ENCODE measurements around the gene PTS.

- no peak for TF ChIP-seq YY1 (IDR thresholded peaks at IDR 0.05)
- TF ChIP-seq CTCF (IDR thresholded peaks at IDR 0.05; ENCODE audit: low read depth, low read length, missing input control), result no peak
- TF ChIP-seq FOXA2 (IDR thresholded peaks at IDR 0.05), result no peak
- TF ChIP-seq SP1 (IDR thresholded peaks at IDR 0.05), result no peak
- no peak for TF ChIP-seq GABPA (IDR thresholded peaks at IDR 0.05 in 1 of 2, conservative IDR thresholded peaks at IDR 0.05 in 1 of 2)
- TF ChIP-seq, protein P1, sequence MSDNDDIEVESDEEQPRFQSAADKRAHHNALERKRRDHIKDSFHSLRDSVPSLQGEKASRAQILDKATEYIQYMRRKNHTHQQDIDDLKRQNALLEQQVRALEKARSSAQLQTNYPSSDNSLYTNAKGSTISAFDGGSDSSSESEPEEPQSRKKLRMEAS (IDR thresholded peaks at IDR 0.05), result no peak
- TF ChIP-seq, protein P2, sequence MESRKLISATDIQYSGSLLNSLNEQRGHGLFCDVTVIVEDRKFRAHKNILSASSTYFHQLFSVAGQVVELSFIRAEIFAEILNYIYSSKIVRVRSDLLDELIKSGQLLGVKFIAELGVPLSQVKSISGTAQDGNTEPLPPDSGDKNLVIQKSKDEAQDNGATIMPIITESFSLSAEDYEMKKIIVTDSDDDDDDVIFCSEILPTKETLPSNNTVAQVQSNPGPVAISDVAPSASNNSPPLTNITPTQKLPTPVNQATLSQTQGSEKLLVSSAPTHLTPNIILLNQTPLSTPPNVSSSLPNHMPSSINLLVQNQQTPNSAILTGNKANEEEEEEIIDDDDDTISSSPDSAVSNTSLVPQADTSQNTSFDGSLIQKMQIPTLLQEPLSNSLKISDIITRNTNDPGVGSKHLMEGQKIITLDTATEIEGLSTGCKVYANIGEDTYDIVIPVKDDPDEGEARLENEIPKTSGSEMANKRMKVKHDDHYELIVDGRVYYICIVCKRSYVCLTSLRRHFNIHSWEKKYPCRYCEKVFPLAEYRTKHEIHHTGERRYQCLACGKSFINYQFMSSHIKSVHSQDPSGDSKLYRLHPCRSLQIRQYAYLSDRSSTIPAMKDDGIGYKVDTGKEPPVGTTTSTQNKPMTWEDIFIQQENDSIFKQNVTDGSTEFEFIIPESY (IDR thresholded peaks at IDR 0.05), result no peak
- no peak for TF ChIP-seq RAD21 (IDR thresholded peaks at IDR 0.05)
Measured at GRCh38 chr11:112273066-112273465, 46.8 kb downstream of the PTS start.

Data from liver (tissue), 3 donors.